ENCODE measurements around the gene MRPS21.
A peak's percentile ranks its signal among the peaks of the same experiment; 100 is the strongest.
"Not testable (repeated sequence)": the region's sequence is repeated elsewhere in the genome, so short reads cannot be mapped to it uniquely, and the experiment has no call there.

Gene MRPS21

GRCh38 chr1:150283260-150283659 lies 10.4 kb upstream of the MRPS21 start:
- no peak for FAIRE-seq
- TF ChIP-seq POLR2A (IDR thresholded peaks at IDR 0.05; ENCODE audit: low read depth, low read length) (no peak), POLR2AphosphoS5 (IDR thresholded peaks at IDR 0.05; ENCODE audit: low read depth, low read length) (no peak), TAF1 (IDR thresholded peaks at IDR 0.05; ENCODE audit: borderline replicate concordance, low read depth, low read length) (no peak)
- no peak for DNase-seq (ENCODE audit: insufficient read length)

- DNase-seq (ENCODE audit: insufficient read length) = no peak
- FAIRE-seq = no peak
- no peak for TF ChIP-seq POLR2A (IDR thresholded peaks at IDR 0.05; ENCODE audit: low read depth, low read length)
- TF ChIP-seq POLR2AphosphoS5 (IDR thresholded peaks at IDR 0.05; ENCODE audit: low read depth, low read length) = no peak
- no peak for TF ChIP-seq TAF1 (IDR thresholded peaks at IDR 0.05; ENCODE audit: borderline replicate concordance, low read depth, low read length)
Measured at GRCh38 chr1:150288382-150288781, 5.3 kb upstream of the MRPS21 start.

- no peak for FAIRE-seq
- no peak for TF ChIP-seq TAF1 (IDR thresholded peaks at IDR 0.05; ENCODE audit: borderline replicate concordance, low read depth, low read length)
- no peak for TF ChIP-seq POLR2AphosphoS5 (IDR thresholded peaks at IDR 0.05; ENCODE audit: low read depth, low read length)
- TF ChIP-seq POLR2A (IDR thresholded peaks at IDR 0.05; ENCODE audit: low read depth, low read length) = no peak
- no peak for DNase-seq (ENCODE audit: insufficient read length)
Measured at GRCh38 chr1:150288822-150289221, 4.8 kb upstream of the MRPS21 start.

GRCh38 chr1:150295476-150295875 lies 1.8 kb downstream of the MRPS21 start:
- TF ChIP-seq POLR2AphosphoS5 (IDR thresholded peaks at IDR 0.05; ENCODE audit: low read depth, low read length) (no peak), TAF1 (IDR thresholded peaks at IDR 0.05; ENCODE audit: borderline replicate concordance, low read depth, low read length) (no peak), POLR2A (IDR thresholded peaks at IDR 0.05; ENCODE audit: low read depth, low read length) (no peak)
- no peak for FAIRE-seq

GRCh38 chr1:150299716-150300115 lies 6.1 kb downstream of the MRPS21 start:
- DNase-seq (ENCODE audit: insufficient read length) = no peak
- TF ChIP-seq TAF1 (IDR thresholded peaks at IDR 0.05; ENCODE audit: borderline replicate concordance, low read depth, low read length) (no peak), POLR2A (IDR thresholded peaks at IDR 0.05; ENCODE audit: low read depth, low read length) (no peak), POLR2AphosphoS5 (IDR thresholded peaks at IDR 0.05; ENCODE audit: low read depth, low read length) (no peak)
- FAIRE-seq = no peak

More at GRCh38 chr1:150295476-150295875, 1.8 kb downstream of the MRPS21 start:
- no peak for DNase-seq (ENCODE audit: insufficient read length)

GRCh38 chr1:150302338-150302737 lies 8.7 kb downstream of the MRPS21 start:
- DNase-seq (ENCODE audit: insufficient read length) (no peak), FAIRE-seq (no peak)
- TF ChIP-seq POLR2A (IDR thresholded peaks at IDR 0.05; ENCODE audit: low read depth, low read length) = no peak
- TF ChIP-seq POLR2AphosphoS5 (IDR thresholded peaks at IDR 0.05; ENCODE audit: low read depth, low read length) = no peak
- no peak for TF ChIP-seq TAF1 (IDR thresholded peaks at IDR 0.05; ENCODE audit: borderline replicate concordance, low read depth, low read length)

- DNase-seq (ENCODE audit: insufficient read length) = no peak
- TF ChIP-seq TAF1 (IDR thresholded peaks at IDR 0.05; ENCODE audit: borderline replicate concordance, low read depth, low read length) = no peak
- TF ChIP-seq POLR2A (IDR thresholded peaks at IDR 0.05; ENCODE audit: low read depth, low read length) = no peak
- no peak for TF ChIP-seq POLR2AphosphoS5 (IDR thresholded peaks at IDR 0.05; ENCODE audit: low read depth, low read length)
- FAIRE-seq = no peak
Measured at GRCh38 chr1:150302902-150303301, 9.2 kb downstream of the MRPS21 start.

GRCh38 chr1:150308585-150308984 lies 14.9 kb downstream of the MRPS21 start:
- not testable (repeated sequence) for DNase-seq (ENCODE audit: insufficient read length); FAIRE-seq

- FAIRE-seq = no peak
- no peak for DNase-seq (ENCODE audit: insufficient read length)
- TF ChIP-seq POLR2A (IDR thresholded peaks at IDR 0.05; ENCODE audit: low read depth, low read length) (no peak), TAF1 (IDR thresholded peaks at IDR 0.05; ENCODE audit: borderline replicate concordance, low read depth, low read length) (no peak), POLR2AphosphoS5 (IDR thresholded peaks at IDR 0.05; ENCODE audit: low read depth, low read length) (no peak)
Measured at GRCh38 chr1:150309758-150310508, 16.3 kb downstream of the MRPS21 start.

- TF ChIP-seq POLR2AphosphoS5 (IDR thresholded peaks at IDR 0.05; ENCODE audit: low read depth, low read length) (no peak), POLR2A (IDR thresholded peaks at IDR 0.05; ENCODE audit: low read depth, low read length) (no peak), TAF1 (IDR thresholded peaks at IDR 0.05; ENCODE audit: borderline replicate concordance, low read depth, low read length) (no peak)
- FAIRE-seq (no peak), DNase-seq (ENCODE audit: insufficient read length) (no peak)
Measured at GRCh38 chr1:150311762-150312161, 18.1 kb downstream of the MRPS21 start.

- not testable (repeated sequence) for FAIRE-seq; DNase-seq (ENCODE audit: insufficient read length)
Measured at GRCh38 chr1:150314691-150315090, 21.0 kb downstream of the MRPS21 start.

GRCh38 chr1:150320667-150320978 lies 27.0 kb downstream of the MRPS21 start:
- no peak for FAIRE-seq
- no peak for TF ChIP-seq POLR2AphosphoS5 (IDR thresholded peaks at IDR 0.05; ENCODE audit: low read depth, low read length)
- TF ChIP-seq TAF1 (IDR thresholded peaks at IDR 0.05; ENCODE audit: borderline replicate concordance, low read depth, low read length) = no peak
- no peak for TF ChIP-seq POLR2A (IDR thresholded peaks at IDR 0.05; ENCODE audit: low read depth, low read length)
- no peak for DNase-seq (ENCODE audit: insufficient read length)

- DNase-seq (ENCODE audit: insufficient read length) = no peak
- TF ChIP-seq POLR2A (IDR thresholded peaks at IDR 0.05; ENCODE audit: low read depth, low read length) (no peak), TAF1 (IDR thresholded peaks at IDR 0.05; ENCODE audit: borderline replicate concordance, low read depth, low read length) (no peak), POLR2AphosphoS5 (IDR thresholded peaks at IDR 0.05; ENCODE audit: low read depth, low read length) (no peak)
Measured at GRCh38 chr1:150321826-150322166, 28.1 kb downstream of the MRPS21 start.

More at GRCh38 chr1:150321826-150322166, 28.1 kb downstream of the MRPS21 start:
- peak; percentile 27 for FAIRE-seq

Data from GM12892 (cell line).